CD14-positive monocyte (primary cell): ENCODE results near the gene PDILT. TPM values are rescaled to one million over a fixed set of nuclear protein-coding genes. Genes with fewer than 3 reads are reported as not detected.
A peak's percentile ranks its signal among the peaks of the same experiment; 100 is the strongest.

ENCODE experiments used
- DNase-seq, 3 donors: peaks; one replicate each; pipeline ENCODE4 v3.0.0-alpha.2; 2011 to 2022
- H2AFZ ChIP-seq: 2 replicates; pipeline ENCODE4 v1.6.0; 2012; ENCODE audit warnings: mild to moderate bottlenecking, low read depth, low read length, inconsistent platforms; ENCODE audit not compliant: insufficient read depth, poor library complexity, severe bottlenecking
- H3K27ac ChIP-seq, 2 donors: 1 replicate in 1 of 2; 2 replicates in 1 of 2; pipeline ENCODE4 v1.5.1; 2012 to 2013; ENCODE audit warnings: low read length in 2 of 2, control low read depth in 1 of 2, inconsistent platforms in 1 of 2, low read depth in 1 of 2, mild to moderate bottlenecking in 1 of 2
- H3K27me3 ChIP-seq, 2 donors: one replicate each; pipeline versions ENCODE4 v1.6.0 to v1.6.1; 2011 to 2013; ENCODE audit warnings: low read length in 2 of 2; ENCODE audit not compliant: control insufficient read depth in 2 of 2, insufficient read depth in 2 of 2
- H3K36me3 ChIP-seq, 2 donors: replicated peaks in 1 of 2; 1 replicate in 1 of 2; 2 replicates in 1 of 2; pipeline versions ENCODE4 v1.5.1 to v1.6.1; 2012 to 2013; ENCODE audit warnings: low read length in 2 of 2, control low read depth in 1 of 2, inconsistent platforms in 1 of 2, mild to moderate bottlenecking in 1 of 2; ENCODE audit not compliant: insufficient read depth in 2 of 2, control insufficient read depth in 1 of 2
- H3K4me1 ChIP-seq, 2 donors: 1 replicate in 1 of 2; 2 replicates in 1 of 2; pipeline versions ENCODE4 v1.5.1 to v1.6.1; 2012 to 2013; ENCODE audit warnings: low read length in 2 of 2, control low read depth in 1 of 2, inconsistent platforms in 1 of 2, mild to moderate bottlenecking in 1 of 2, moderate library complexity in 1 of 2; ENCODE audit not compliant: insufficient read depth in 2 of 2, control insufficient read depth in 1 of 2
- H3K4me2 ChIP-seq: replicated peaks from 2 replicates; pipeline ENCODE3; 2012; ENCODE audit warnings: low read length, moderate library complexity, mild to moderate bottlenecking; ENCODE audit not compliant: poor library complexity, severe bottlenecking; ENCODE audit errors: extremely low read depth
- H3K4me3 ChIP-seq, 3 experiments: fragments of 200-600 bp in 1 of 3; sonication (generic) in 1 of 3; replicated peaks in 1 of 3; 1 replicate in 2 of 3; 2 replicates in 1 of 3; pipeline ENCODE4 v1.5.1; 2011 to 2013; ENCODE audit warnings: low read length in 3 of 3, mild to moderate bottlenecking in 3 of 3, control low read depth in 2 of 3, low read depth in 2 of 3, inconsistent platforms in 1 of 3, moderate library complexity in 1 of 3
- H3K79me2 ChIP-seq: 2 replicates; pipeline ENCODE4 v1.6.0; 2012; ENCODE audit warnings: mild to moderate bottlenecking, control low read depth, inconsistent platforms, low read length, moderate library complexity; ENCODE audit not compliant: insufficient read depth
- H3K9ac ChIP-seq: 2 replicates; pipeline ENCODE4 v1.6.0; 2017; ENCODE audit warnings: low read length, mild to moderate bottlenecking; ENCODE audit not compliant: insufficient read depth, poor library complexity, severe bottlenecking
- H3K9me3 ChIP-seq, 2 donors: replicated peaks in 1 of 2; 1 replicate in 1 of 2; 2 replicates in 1 of 2; pipeline versions ENCODE4 v1.5.1 to v1.6.1; 2012 to 2013; ENCODE audit warnings: low read length in 2 of 2, control low read depth in 1 of 2; ENCODE audit not compliant: control insufficient read depth in 1 of 2, insufficient read depth in 1 of 2
- H4K20me1 ChIP-seq: 2 replicates; pipeline ENCODE4 v1.6.0; 2012; ENCODE audit warnings: mild to moderate bottlenecking, low read length, control low read depth, moderate library complexity; ENCODE audit not compliant: insufficient read depth
- H3K27ac Mint-ChIP-seq, 7 donors: one replicate each; pipeline ENCODE4 v1.8.0; 2020; ENCODE audit warnings: mild to moderate bottlenecking in 7 of 7, mixed read lengths in 7 of 7, moderate library complexity in 6 of 7, inconsistent platforms in 2 of 7
- H3K27me3 Mint-ChIP-seq, 3 donors: one replicate each; pipeline ENCODE4 v1.8.0; 2021 to 2022; ENCODE audit warnings: low read depth in 3 of 3, mild to moderate bottlenecking in 3 of 3, mixed read lengths in 3 of 3, moderate library complexity in 3 of 3, inconsistent platforms in 1 of 3
- H3K36me3 Mint-ChIP-seq, 2 donors: one replicate each; pipeline ENCODE4 v1.8.0; 2020; ENCODE audit warnings: mixed read lengths in 2 of 2, inconsistent platforms in 1 of 2, mild to moderate bottlenecking in 1 of 2
- H3K4me1 Mint-ChIP-seq: one replicate; pipeline ENCODE4 v1.8.0; 2020; ENCODE audit warnings: mild to moderate bottlenecking, mixed read lengths
- H3K4me3 Mint-ChIP-seq, 2 donors: one replicate each; pipeline ENCODE4 v1.8.0; 2020; ENCODE audit warnings: mild to moderate bottlenecking in 2 of 2, mixed read lengths in 2 of 2, moderate library complexity in 1 of 2
- H3K9me3 Mint-ChIP-seq, 7 donors: one replicate each; pipeline ENCODE4 v1.8.0; 2020 to 2022; ENCODE audit warnings: mixed read lengths in 7 of 7, mild to moderate bottlenecking in 6 of 7, moderate library complexity in 6 of 7, inconsistent platforms in 2 of 7
- CTCF ChIP-seq: fragments of 200-600 bp; IDR thresholded peaks from one replicate; pipeline ENCODE4 v1.8.0; 2022; ENCODE audit warnings: antibody characterized with exemption, mild to moderate bottlenecking
- WGBS: methylation state at CpG from one replicate; pipeline ENCODE4 v1.1.5; 2013; ENCODE audit warnings: missing lambda C conversion rate; ENCODE audit not compliant: insufficient coverage; 5-methylcytosine and 5-hydroxymethylcytosine counted together
- intact Hi-C, 2 donors: fragments of 100-400 bp; cut with micrococcal nuclease; formaldehyde crosslinking; loops; one replicate each; pipeline versions ENCODE4 v1.15.0 to v1.15.1; 2023
- polyA plus RNA-seq, 3 donors: library from polyadenylated mRNA; depleted of rRNA in 1 of 3; unstranded in 2 of 3; stranded (reverse) in 1 of 3; fragments of 300-500 nt in 2 of 3; fragments of >200 nt in 1 of 3; fragmentation: Illumina TruSeq in 2 of 3; gene quantifications; 1 replicate in 2 of 3; 2 replicates in 1 of 3; pipeline ENCODE4 v1.2.3, GENCODE V29; 2012 to 2021

Gene PDILT
- polyA plus RNA-seq, 3 donors, result not detected

GRCh38 chr16:20329392-20330138, 75.0 kb downstream of the PDILT start:
- Histone ChIP-seq H2AFZ (no peak overlapping the region), H3K27ac (no peak overlapping the region), H3K4me2 (no peak overlapping the region), H3K79me2 (no peaks in the 10 kb centered on the region), H4K20me1 (no peaks in the 10 kb centered on the region), H3K36me3 (no peaks in the 10 kb centered on the region), H3K4me3 (no peak overlapping the region), H3K27me3 (no peaks in the 10 kb centered on the region), H3K4me1 (no peaks in the 10 kb centered on the region), H3K9ac (no peak overlapping the region), H3K9me3 (no peaks in the 10 kb centered on the region)
- intact Hi-C loops, result no loop called here
- Mint-ChIP-seq H3K4me1 (no peaks in the 10 kb centered on the region), H3K27ac (no peak overlapping the region), H3K9me3 (peaks cover 0 to 5% (median 0%) of the 10 kb centered on the region in 7 donors), H3K27me3 (peaks cover 0 to 6% (median 3%) of the 10 kb centered on the region in 3 donors), H3K4me3 (no peak overlapping the region), H3K36me3 (no peaks in the 10 kb centered on the region)
- WGBS, result 86% methylated on average over 2 of the region's 5 CpGs
- TF ChIP-seq CTCF, result no peak
- DNase-seq, result no peak

GRCh38 chr16:20327444-20328041, 77.0 kb downstream of the PDILT start, which contains the start of gene GP2:
Gene GP2 (minus strand): TSS chr16:20327513. CDS start chr16:20326431, 1,082 bp downstream.
- no peak within 1 kb of the TSS for H3K9ac ChIP-seq
- no peaks in the 10 kb centered on the region for H3K36me3 ChIP-seq
- Mint-ChIP-seq H3K27ac (peak within 1 kb of the TSS in 1 of 7 donors; percentile 6), H3K9me3 (peaks cover 0 to 5% (median 0%) of the 10 kb centered on the region in 7 donors), H3K27me3 (peaks cover 0 to 6% (median 3%) of the 10 kb centered on the region in 3 donors), H3K36me3 (no peaks in the 10 kb centered on the region), H3K4me3 (no peak within 1 kb of the TSS), H3K4me1 (no peaks in the 10 kb centered on the region)
- H4K20me1 ChIP-seq, result no peaks in the 10 kb centered on the region
- H3K4me3 ChIP-seq, result no peak within 1 kb of the TSS
- no peaks in the 10 kb centered on the region for H3K79me2 ChIP-seq
- no peaks in the 10 kb centered on the region for H3K4me1 ChIP-seq
- H3K9me3 ChIP-seq, result no peaks in the 10 kb centered on the region
- intact Hi-C loops, result no loop called here
- H2AFZ ChIP-seq, result no peak within 1 kb of the TSS
- 87% methylated on average over 4 of the region's 7 CpGs for WGBS
- H3K27ac ChIP-seq, result no peak within 1 kb of the TSS
- TF ChIP-seq CTCF, result no peak
- H3K27me3 ChIP-seq, result no peaks in the 10 kb centered on the region
- H3K4me2 ChIP-seq, result no peak within 1 kb of the TSS
- no peak for DNase-seq
